NAMALWA (cell line): ENCODE measurements around the gene SMG1.
"Not testable (repeated sequence)": the region's sequence is repeated elsewhere in the genome, so short reads cannot be mapped to it uniquely, and the experiment has no call there.

Experiments
- DNase-seq: peaks from one replicate; pipeline ENCODE4 v3.0.0-alpha.2; 2015; ENCODE audit warnings: low spot score

The SMG1 gene

DNA sequence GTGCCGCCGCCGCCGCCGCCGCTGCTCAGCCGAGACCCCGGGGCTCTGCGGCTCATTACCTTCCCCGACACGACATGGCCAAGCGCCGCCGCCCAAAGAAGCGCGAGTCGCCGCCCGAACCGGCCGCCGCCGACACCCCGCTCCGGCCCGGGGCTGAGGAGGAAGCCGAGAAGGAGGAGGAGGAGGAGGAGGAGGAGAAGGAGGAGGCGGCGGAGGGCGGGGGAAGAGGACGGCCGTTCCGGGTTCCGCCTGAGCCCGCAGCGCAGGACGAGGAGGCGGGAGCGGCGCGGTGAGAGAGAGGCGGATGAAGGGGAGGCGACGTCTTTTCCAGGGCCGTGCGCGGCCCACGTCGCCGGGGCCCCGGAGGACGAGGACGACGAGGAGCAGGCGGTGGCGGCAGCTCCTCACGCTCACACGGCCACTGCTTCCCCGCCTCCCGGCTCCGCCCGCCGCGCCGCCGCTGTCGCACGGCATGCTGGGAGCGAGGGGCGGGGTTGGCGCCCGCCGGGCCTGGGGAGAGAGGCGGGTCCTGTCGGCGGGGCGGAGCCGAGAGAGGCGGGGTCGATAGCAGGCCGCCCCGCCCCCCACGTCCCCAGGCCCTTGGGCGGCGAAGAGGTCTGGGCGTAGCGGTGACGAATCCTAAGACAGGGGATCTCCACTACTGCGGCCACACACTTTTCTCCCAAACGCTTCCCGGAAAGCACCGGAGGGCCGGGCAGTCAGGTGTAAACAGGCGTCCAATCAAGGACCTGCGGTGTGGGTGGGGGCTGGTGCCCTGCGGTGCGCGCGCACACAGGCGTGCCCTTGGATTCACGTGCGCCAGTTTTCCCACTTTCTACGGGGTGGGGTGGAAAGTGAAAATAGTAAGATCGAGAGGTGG is at the start of gene SMG1:
Gene SMG1, minus strand, starts transcription at position 423 of the 880 bp plus-strand sequence. Its CDS starts 367 bp downstream, at position 56.
- DNase-seq, result peak; percentile 91

DNA sequence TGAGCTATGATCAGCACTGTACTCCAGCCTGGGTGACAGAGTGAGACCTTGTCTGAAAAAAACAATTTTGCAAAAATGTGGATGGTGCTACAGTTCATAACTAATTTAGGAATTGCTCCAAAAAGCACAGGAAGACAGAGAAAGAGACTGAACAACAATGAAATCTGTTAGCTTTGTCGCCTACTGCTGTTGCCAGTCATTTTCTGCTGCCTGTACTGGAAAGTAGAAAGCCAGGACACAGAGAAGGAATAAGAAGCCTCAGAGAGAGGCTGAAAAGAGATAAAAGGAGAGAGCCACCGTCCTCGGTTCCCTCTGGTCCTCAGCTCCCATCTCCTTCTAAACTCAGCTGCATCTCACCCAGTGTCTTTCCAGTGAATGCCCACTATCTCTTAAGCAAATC is 48.9 kb upstream of the SMG1 start:
- no peak for DNase-seq

- no peak for DNase-seq
Observed at GRCh38 chr16:18969855-18970240, 43.6 kb upstream of the SMG1 start.

DNA sequence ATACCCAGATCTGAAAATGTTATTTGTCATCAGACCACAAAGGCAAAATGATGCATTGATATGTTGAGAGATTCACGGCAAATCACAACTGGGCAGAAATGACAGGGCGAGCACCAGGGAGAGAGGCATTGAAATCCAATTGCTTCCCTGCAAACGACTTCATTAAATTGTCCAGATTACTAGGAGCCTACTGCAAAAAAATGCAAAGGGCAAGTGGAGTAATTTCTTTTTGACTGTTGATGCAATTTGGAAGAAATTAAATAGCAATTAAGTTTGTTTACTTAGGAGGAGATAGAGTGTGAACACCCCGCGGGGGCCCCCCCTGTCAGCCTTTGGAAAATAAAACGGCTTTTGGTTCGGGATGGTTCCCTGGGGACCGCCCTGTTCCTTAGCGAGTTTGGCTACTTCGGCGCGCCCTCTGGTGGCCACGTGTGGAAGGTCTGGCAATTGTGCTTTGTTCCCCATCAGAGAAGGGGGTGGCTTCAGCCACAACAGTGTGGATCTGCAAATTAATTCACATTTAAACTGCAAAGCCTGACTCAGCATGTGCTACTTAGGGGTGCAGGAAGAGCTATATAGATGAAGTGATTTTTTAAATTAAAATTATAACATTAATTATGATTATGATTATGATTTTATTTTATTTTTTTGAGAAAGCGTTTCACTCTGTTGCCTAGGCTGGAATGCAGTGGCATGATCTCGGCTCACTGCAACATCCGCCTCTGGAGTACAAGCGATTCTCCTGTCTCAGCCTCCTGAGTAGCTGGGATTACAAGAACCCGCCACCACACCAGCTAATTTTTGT is 43.0 kb upstream of the SMG1 start:
- peak; percentile 76 for DNase-seq

GRCh38 chr16:18966791-18967190 is 40.6 kb upstream of the SMG1 start:
- no peak for DNase-seq

- DNase-seq, result no peak
Observed at GRCh38 chr16:18965555-18965954, 39.3 kb upstream of the SMG1 start.

GRCh38 chr16:18959031-18959505 is 32.9 kb upstream of the SMG1 start:
- no peak for DNase-seq

GRCh38 chr16:18958621-18959029 is 32.4 kb upstream of the SMG1 start:
- DNase-seq, result no peak

- not testable (repeated sequence) for DNase-seq
Observed at GRCh38 chr16:18956658-18957241, 30.5 kb upstream of the SMG1 start.

DNA sequence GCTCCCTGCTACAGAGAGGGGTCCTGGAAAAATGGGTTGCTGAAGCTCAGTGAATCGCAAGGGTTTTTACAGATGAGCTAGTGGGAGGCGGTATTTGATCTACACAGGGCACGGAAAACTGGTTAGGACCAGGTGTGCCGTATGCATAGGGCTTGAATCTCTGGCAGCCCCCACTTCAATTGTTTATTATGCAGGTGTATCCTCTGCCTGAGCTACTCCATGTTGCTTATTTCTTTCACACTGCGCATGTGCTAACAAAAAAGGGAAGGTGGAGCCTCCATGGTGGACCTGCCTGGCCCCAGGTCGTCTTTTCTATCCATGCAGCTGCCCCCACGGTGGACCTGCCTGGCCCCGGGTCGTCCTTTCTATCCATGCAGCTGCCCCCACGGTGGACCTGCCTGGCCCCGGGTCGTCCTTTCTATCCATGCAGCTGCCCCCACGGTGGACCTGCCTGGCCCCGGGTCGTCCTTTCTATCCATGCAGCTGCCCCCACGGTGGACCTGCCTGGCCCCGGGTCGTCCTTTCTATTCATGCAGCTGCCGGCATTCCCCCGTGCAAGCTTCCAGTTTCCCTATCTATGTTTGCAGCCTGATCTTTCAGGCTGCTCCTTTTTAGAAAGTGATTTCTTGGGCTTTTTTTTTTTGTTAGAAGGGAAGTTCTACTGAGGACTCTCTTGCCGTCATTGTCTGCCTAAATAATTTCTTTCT is 29.8 kb upstream of the SMG1 start:
- DNase-seq, result peak; percentile 53

DNA sequence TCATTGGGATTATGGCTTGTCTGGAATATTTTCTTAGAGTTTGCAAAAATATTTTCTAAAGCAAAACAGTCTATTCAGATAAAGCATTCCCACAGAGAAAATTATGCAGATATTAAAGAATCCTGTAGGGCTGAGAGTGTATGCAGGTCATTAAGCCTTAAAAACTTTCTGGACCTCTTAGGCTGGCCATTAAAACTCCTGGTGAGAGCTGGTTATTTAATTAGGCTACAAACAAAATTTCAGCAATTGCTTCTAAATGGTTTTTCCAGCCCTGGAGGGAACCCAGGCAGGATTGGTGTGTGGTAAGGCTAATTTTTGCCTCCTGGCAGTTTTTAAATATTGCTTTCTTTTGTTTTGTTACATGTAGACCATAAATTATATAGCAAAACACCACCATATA is 27.3 kb upstream of the SMG1 start:
- DNase-seq, result no peak

- DNase-seq, result no peak
Observed at GRCh38 chr16:18950469-18951185, 24.4 kb upstream of the SMG1 start.

- no peak for DNase-seq
Observed at GRCh38 chr16:18948372-18949020, 22.3 kb upstream of the SMG1 start.

GRCh38 chr16:18945233-18945632 is 19.0 kb upstream of the SMG1 start:
- DNase-seq, result no peak

DNA sequence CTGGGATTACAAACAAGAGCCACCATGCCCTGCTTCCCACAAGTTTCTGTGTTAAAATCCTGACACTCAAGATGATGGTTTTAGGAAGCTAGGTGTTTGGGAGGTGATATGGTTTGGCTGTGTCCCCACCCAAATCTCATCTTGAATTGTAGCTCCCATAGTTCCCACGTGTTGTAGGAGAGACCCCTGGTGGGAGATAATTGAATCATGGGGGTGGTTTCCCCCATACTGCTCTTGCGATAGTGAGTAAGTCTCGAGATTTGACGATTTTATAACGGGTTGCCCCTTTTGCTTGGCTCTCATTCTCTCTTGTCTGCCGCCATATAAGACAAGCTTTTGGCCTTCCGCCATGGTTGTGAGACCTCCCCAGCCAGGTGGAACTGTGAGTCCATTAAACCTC is 17.2 kb upstream of the SMG1 start:
- DNase-seq, result no peak

DNA sequence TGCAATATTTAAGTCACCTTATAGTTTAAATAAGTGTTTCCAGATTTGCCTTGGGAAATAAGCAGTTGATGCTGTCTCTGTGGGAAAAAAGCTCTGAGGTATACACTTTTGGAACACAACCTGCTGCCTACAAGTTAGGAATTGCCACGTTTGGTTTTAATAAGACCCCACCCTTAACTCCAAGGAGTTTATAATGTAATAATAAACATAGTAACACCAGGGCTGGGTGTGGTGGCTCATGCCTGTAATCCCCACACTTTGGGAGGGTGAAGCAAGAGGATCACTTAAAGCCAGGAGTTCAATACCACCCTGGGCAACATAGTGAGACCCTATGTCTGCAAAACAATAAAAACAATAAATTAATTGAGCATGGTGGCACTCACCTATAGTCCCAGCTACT is 15.9 kb upstream of the SMG1 start:
- no peak for DNase-seq

GRCh38 chr16:18941471-18941870 is 15.3 kb upstream of the SMG1 start:
- DNase-seq, result no peak

DNA sequence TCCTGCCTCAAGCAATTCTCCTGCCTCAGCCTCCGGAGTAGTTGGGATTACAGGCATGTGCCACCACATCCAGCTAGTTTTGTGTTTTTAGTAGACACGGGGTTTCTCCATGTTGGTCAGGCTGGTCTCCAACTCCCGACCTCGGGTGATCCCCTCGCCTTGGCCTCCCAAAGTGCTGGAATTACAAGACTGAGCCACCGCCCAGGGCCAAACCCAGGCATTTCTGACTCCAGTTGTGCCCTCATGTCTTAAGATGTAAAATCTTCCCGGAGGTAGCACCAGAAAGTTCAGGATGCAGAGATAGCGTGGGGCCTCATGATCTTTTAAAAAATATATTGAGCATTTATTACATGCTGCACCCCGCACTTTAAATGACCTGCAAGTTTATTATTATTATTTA is 12.8 kb upstream of the SMG1 start:
- no peak for DNase-seq

DNA sequence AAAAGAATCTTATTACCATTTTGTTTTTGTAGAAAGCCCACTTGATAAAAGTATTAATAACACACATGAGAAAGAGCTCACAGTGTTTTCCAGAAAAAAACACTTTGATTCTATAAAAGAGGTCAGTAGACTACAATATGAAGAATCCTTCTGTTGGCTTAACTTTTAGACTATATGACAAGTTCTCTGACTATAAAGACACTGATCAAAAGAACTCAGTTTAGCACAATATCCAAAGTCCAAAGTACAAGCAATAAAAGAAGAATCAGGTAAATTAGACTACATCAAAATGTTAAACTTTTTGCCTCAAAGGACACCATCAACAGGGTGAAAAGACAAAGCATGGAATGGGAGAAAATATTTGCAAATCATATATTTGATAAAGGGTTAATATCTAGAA is 11.2 kb upstream of the SMG1 start:
- no peak for DNase-seq

- no peak for DNase-seq
Observed at GRCh38 chr16:18936727-18937340, 10.6 kb upstream of the SMG1 start.
